H1 (cell line): ENCODE measurements around the gene CLMP. TPM values are rescaled to one million over a fixed set of nuclear protein-coding genes. Genes with fewer than 3 reads are reported as not detected.

Source experiments
- CTCF ChIA-PET: fragments of 300-600 bp; sonication (Branson Sonifier 250); formaldehyde crosslinking; loops from one replicate; lab custom pipeline; 2021; ENCODE audit not compliant: partially characterized antibody; lab: Charles Lee
- POLR2A ChIA-PET: fragments of 300-600 bp; sonication (Branson Sonifier 250); formaldehyde crosslinking; loops from one replicate; lab custom pipeline; 2021; ENCODE audit warnings: inconsistent platforms; ENCODE audit not compliant: partially characterized antibody; lab: Charles Lee
- DNase-seq, 2 experiments: peaks; one replicate each; pipeline versions ENCODE4 v3.0.0 to v3.0.0-alpha.2; 2010 to 2022; ENCODE audit warnings: low spot score in 2 of 2, low read depth in 1 of 2, mixed read lengths in 1 of 2
- FAIRE-seq: peaks from 2 replicates; lab custom pipeline; 2011; peaks lifted over from hg19 to GRCh38; lab: Jason Lieb, UNC
- H2AFZ ChIP-seq: 2 replicates; pipeline ENCODE4 v1.8.1; 2012; ENCODE audit warnings: low read length, inconsistent platforms
- H2AK5ac ChIP-seq: 2 replicates; pipeline ENCODE4 v1.6.1; 2013; ENCODE audit warnings: low read depth, low read length
- H2BK120ac ChIP-seq: replicated peaks from 2 replicates; pipeline ENCODE3; 2013; ENCODE audit warnings: low read depth, low read length, inconsistent platforms
- H2BK12ac ChIP-seq: 2 replicates; pipeline ENCODE4 v1.6.1; 2013; ENCODE audit warnings: low read depth, low read length
- H2BK15ac ChIP-seq: 2 replicates; pipeline ENCODE4 v1.6.1; 2013; ENCODE audit warnings: low read length
- H2BK20ac ChIP-seq: 2 replicates; pipeline ENCODE4 v1.6.1; 2013; ENCODE audit warnings: low read length
- H2BK5ac ChIP-seq: 2 replicates; pipeline ENCODE4 v1.6.1; 2013; ENCODE audit warnings: low read depth, low read length
- H3K14ac ChIP-seq: 2 replicates; pipeline ENCODE4 v1.6.1; 2013; ENCODE audit warnings: inconsistent platforms; ENCODE audit not compliant: insufficient read length
- H3K18ac ChIP-seq: 2 replicates; pipeline ENCODE4 v1.6.1; 2013; ENCODE audit warnings: low read length; ENCODE audit errors: extremely low read depth
- H3K23ac ChIP-seq: 2 replicates; pipeline ENCODE4 v1.6.1; 2013; ENCODE audit warnings: inconsistent platforms; ENCODE audit not compliant: insufficient read length
- H3K23me2 ChIP-seq: 2 replicates; pipeline ENCODE4 v1.6.1; 2013; ENCODE audit warnings: low read depth, low read length
- H3K27ac ChIP-seq: 2 replicates; pipeline ENCODE4 v1.6.1; 2011; ENCODE audit warnings: low read depth, low read length, inconsistent platforms
- H3K27me3 ChIP-seq, 4 experiments: replicated peaks in 1 of 4; 1 replicate in 1 of 4; 2 replicates in 3 of 4; pipeline versions ENCODE4 v1.6.1 to v1.8.1; 2011 to 2013; ENCODE audit warnings: low read length in 3 of 4, mild to moderate bottlenecking in 3 of 4, inconsistent platforms in 2 of 4, mixed read lengths in 2 of 4, moderate library complexity in 1 of 4; ENCODE audit not compliant: control insufficient read depth in 3 of 4, insufficient read depth in 3 of 4; ENCODE audit errors: extremely low read depth in 1 of 4
- H3K36me3 ChIP-seq, 4 experiments: 2 replicates each; pipeline versions ENCODE4 v1.6.1 to v1.8.1; 2011 to 2013; ENCODE audit warnings: mild to moderate bottlenecking in 4 of 4, low read length in 3 of 4, moderate library complexity in 2 of 4, control low read depth in 1 of 4, inconsistent platforms in 1 of 4; ENCODE audit not compliant: insufficient read depth in 4 of 4, control insufficient read depth in 2 of 4
- H3K4ac ChIP-seq: replicated peaks from 2 replicates; pipeline ENCODE3; 2013; ENCODE audit warnings: low read length, low read depth, mixed read lengths, inconsistent platforms; ENCODE audit not compliant: insufficient read length
- H3K4me1 ChIP-seq, 4 experiments: replicated peaks in 1 of 4; 1 replicate in 1 of 4; 2 replicates in 3 of 4; pipeline versions ENCODE4 v1.6.1 to v1.8.1; 2011 to 2013; ENCODE audit warnings: low read length in 3 of 4, inconsistent platforms in 2 of 4, mixed read lengths in 1 of 4; ENCODE audit not compliant: insufficient read depth in 4 of 4, control insufficient read depth in 3 of 4
- H3K4me2 ChIP-seq, 2 experiments: 2 replicates each; pipeline versions ENCODE4 v1.6.1 to v1.8.1; 2011 to 2013; ENCODE audit warnings: low read depth in 2 of 2, low read length in 2 of 2, control low read depth in 1 of 2, inconsistent platforms in 1 of 2, mild to moderate bottlenecking in 1 of 2; ENCODE audit not compliant: insufficient read depth in 1 of 2
- H3K4me3 ChIP-seq, 4 experiments: fragments of 200-600, 300-600 bp in 1 of 4; sonication (generic), shearing (Covaris generic), sonication (Bioruptor Twin) in 1 of 4; 2 replicates each; pipeline versions ENCODE4 v1.5.1 to v1.8.1; 2011 to 2016; ENCODE audit warnings: low read length in 4 of 4, low read depth in 3 of 4, control low read depth in 2 of 4, inconsistent platforms in 2 of 4, mild to moderate bottlenecking in 2 of 4, mixed read lengths in 1 of 4, moderate library complexity in 1 of 4; ENCODE audit not compliant: insufficient read depth in 2 of 4; ENCODE audit errors: extremely low read depth in 1 of 4
- H3K56ac ChIP-seq: replicated peaks from 2 replicates; pipeline ENCODE3; 2013; ENCODE audit warnings: low read depth, mild to moderate bottlenecking, mixed read lengths, low read length, inconsistent platforms; ENCODE audit not compliant: insufficient read length
- H3K79me1 ChIP-seq: 2 replicates; pipeline ENCODE4 v1.6.1; 2013; ENCODE audit warnings: low read depth, low read length, control low read depth
- H3K79me2 ChIP-seq, 2 experiments: 2 replicates each; pipeline versions ENCODE4 v1.6.1 to v1.8.1; 2012 to 2013; ENCODE audit warnings: low read length in 2 of 2, mild to moderate bottlenecking in 2 of 2, inconsistent platforms in 1 of 2; ENCODE audit not compliant: insufficient read depth in 2 of 2, control insufficient read depth in 1 of 2
- H3K9ac ChIP-seq, 4 experiments: replicated peaks in 1 of 4; 1 replicate in 1 of 4; 2 replicates in 3 of 4; pipeline versions ENCODE4 v1.6.1 to v1.8.1; 2011 to 2013; ENCODE audit warnings: low read depth in 3 of 4, low read length in 3 of 4, control low read depth in 2 of 4, mild to moderate bottlenecking in 2 of 4, moderate library complexity in 2 of 4, inconsistent platforms in 1 of 4; ENCODE audit errors: extremely low read depth in 1 of 4
- H3K9me3 ChIP-seq, 2 experiments: 2 replicates each; pipeline versions ENCODE4 v1.6.1 to v1.8.1; 2012 to 2013; ENCODE audit warnings: mild to moderate bottlenecking in 2 of 2, moderate library complexity in 2 of 2, control low read depth in 1 of 2, inconsistent platforms in 1 of 2, low read depth in 1 of 2, low read length in 1 of 2, mixed read lengths in 1 of 2; ENCODE audit not compliant: insufficient read depth in 2 of 2
- H4K20me1 ChIP-seq, 2 experiments: replicated peaks in 1 of 2; 2 replicates each; pipeline versions ENCODE3 to v1.8.1; 2011 to 2013; ENCODE audit warnings: inconsistent platforms in 2 of 2, low read length in 2 of 2, mild to moderate bottlenecking in 1 of 2; ENCODE audit not compliant: insufficient read depth in 2 of 2, control insufficient read depth in 1 of 2
- H4K5ac ChIP-seq: 2 replicates; pipeline ENCODE4 v1.6.1; 2013; ENCODE audit warnings: low read length, low read depth, mixed read lengths, inconsistent platforms; ENCODE audit not compliant: insufficient read length
- H4K8ac ChIP-seq: 2 replicates; pipeline ENCODE4 v1.8.0; 2013; ENCODE audit warnings: mild to moderate bottlenecking, moderate library complexity, low read length, inconsistent platforms; ENCODE audit not compliant: insufficient read depth; ENCODE audit errors: extremely low read depth
- H4K91ac ChIP-seq: replicated peaks from 2 replicates; pipeline ENCODE3; 2013; ENCODE audit warnings: low read length, mixed read lengths, inconsistent platforms; ENCODE audit not compliant: insufficient read length
- CHD1 ChIP-seq: IDR thresholded peaks from 2 replicates; pipeline ENCODE4 v1.6.1; 2012; ENCODE audit warnings: low read depth, low read length, improper control_type of control experiment
- EZH2 ChIP-seq: fragments of 200-600 bp; sonication (generic); IDR thresholded peaks from 2 replicates; pipeline ENCODE4 v1.7.1; 2012; ENCODE audit warnings: low read depth, mild to moderate bottlenecking, moderate library complexity, low read length, inconsistent platforms; ENCODE audit not compliant: severe bottlenecking
- GABPA ChIP-seq: IDR thresholded peaks from 2 replicates; pipeline ENCODE4 v1.6.1; 2011; ENCODE audit warnings: mild to moderate bottlenecking, low read length, moderate library complexity, borderline replicate concordance; ENCODE audit not compliant: insufficient read depth
- HDAC2 ChIP-seq, 2 experiments: fragments of 300-600 bp in 1 of 2; sonication (generic) in 1 of 2; IDR thresholded peaks; 2 replicates each; pipeline ENCODE4 v1.6.1; 2011 to 2012; ENCODE audit warnings: low read depth in 2 of 2, low read length in 2 of 2, mild to moderate bottlenecking in 2 of 2, moderate library complexity in 2 of 2, borderline replicate concordance in 1 of 2, inconsistent platforms in 1 of 2
- SIX5 ChIP-seq: IDR thresholded peaks from 2 replicates; pipeline ENCODE4 v1.6.1; 2011; ENCODE audit warnings: mild to moderate bottlenecking, low read depth, low read length
- SP4 ChIP-seq: IDR thresholded peaks from 2 replicates; pipeline ENCODE4 v1.6.1; 2012; ENCODE audit warnings: low read length, inconsistent platforms
- polyA plus RNA-seq, 7 experiments: library from polyadenylated mRNA; depleted of rRNA in 3 of 7; stranded (reverse) in 5 of 7; unstranded in 2 of 7; fragments of >200 nt in 5 of 7; fragments of 200-250 nt in 2 of 7; gene quantifications; 1 replicate in 5 of 7; 2 replicates in 1 of 7; 4 replicates in 1 of 7; pipeline versions ENCODE4 v1.2.1 to v1.2.3, GENCODE V29; 2011 to 2013; ENCODE audit warnings: missing spikeins in 2 of 7, mixed read lengths in 2 of 7
- total RNA-seq: library from RNA; stranded (reverse); fragmentation: NEBNext Ultra II Directional; extraction: Animal tissue kit (Norgen Biotek cat#: 25700); gene quantifications from 2 replicates; pipeline ENCODE4 v1.2.1, GENCODE V29; 2021
- TF ChIP-seq, protein P1 (sequence below): IDR thresholded peaks from 2 replicates; pipeline ENCODE4 v1.6.1; 2011; ENCODE audit warnings: low read depth, mild to moderate bottlenecking, low read length; ENCODE audit not compliant: insufficient read depth

Gene CLMP
- total and polyA plus RNA-seq, 2 of the 8 experiments (the other 6 are each of a cell fraction or from before 2014, with no cell fraction given): 9.9 to 24.1 TPM

GRCh38 chr11:123072762-123073161 is 122.3 kb downstream of the CLMP start:
- CTCF ChIA-PET: interaction anchor here (0.9 to 2.2 kb wide), 4 partner anchors 9 to 425 kb away, joined by 3 to 6 read pairs (median 3); no protein-coding TSS in a partner anchor
- Histone ChIP-seq H4K5ac (no peak overlapping the region), H3K27me3 (no peaks in the 10 kb centered on the region)

More at GRCh38 chr11:123072762-123073161, 122.3 kb downstream of the CLMP start:
- Histone ChIP-seq H4K8ac (no peak overlapping the region), H3K9me3 (no peaks in the 10 kb centered on the region), H3K4ac (no peak overlapping the region), H3K4me1 (peaks cover 0 to 11% (median 1%) of the 10 kb centered on the region in 4 experiments; a peak in 5 of 7 replicates), H2BK120ac (no peak overlapping the region), H3K18ac (no peak overlapping the region), H4K91ac (no peak overlapping the region), H3K79me1 (no peaks in the 10 kb centered on the region), H2AFZ (no peak overlapping the region), H3K27ac (no peak overlapping the region), H3K4me2 (no peak overlapping the region), H2BK12ac (no peak overlapping the region), H2AK5ac (no peak overlapping the region), H3K4me3 (no peak overlapping the region), H3K14ac (no peak overlapping the region), H4K20me1 (no peaks in the 10 kb centered on the region), H3K9ac (no peak overlapping the region), H3K23me2 (no peaks in the 10 kb centered on the region), H3K56ac (no peak overlapping the region), H3K36me3 (peaks cover 0 to 10% (median 2%) of the 10 kb centered on the region in 4 experiments; a peak in 2 of 8 replicates), H3K79me2 (no peaks in the 10 kb centered on the region), H2BK15ac (no peak overlapping the region), H3K23ac (no peak overlapping the region), H2BK5ac (no peak overlapping the region), H2BK20ac (no peak overlapping the region)
- TF ChIP-seq SP4 (no peak), CHD1 (no peak), EZH2 (no peak), GABPA (no peak), HDAC2 (IDR thresholded peaks at IDR 0.05; ENCODE audit: borderline replicate concordance in 1 of 2, low read depth in 2 of 2, low read length in 2 of 2) (no peak), SIX5 (no peak)
- TF ChIP-seq, protein P1, sequence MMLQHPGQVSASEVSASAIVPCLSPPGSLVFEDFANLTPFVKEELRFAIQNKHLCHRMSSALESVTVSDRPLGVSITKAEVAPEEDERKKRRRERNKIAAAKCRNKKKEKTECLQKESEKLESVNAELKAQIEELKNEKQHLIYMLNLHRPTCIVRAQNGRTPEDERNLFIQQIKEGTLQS: no peak
- POLR2A ChIA-PET: interaction anchor here (1.2 to 4.7 kb wide), 2 partner anchors 8 to 11 kb away, joined by 3 to 29 read pairs; partner anchors contain the start of gene HSPA8
- DNase-seq: no peak
- FAIRE-seq: no peak
